Sigmoid colon (tissue), 4 donors: Measurements from ENCODE around the gene ZSCAN30.

Experiments used
- POLR2A ChIP-seq, 2 donors: fragments of 450-650 bp; IDR thresholded peaks; one replicate each; pipeline ENCODE4 v1.6.1; 2016; ENCODE audit warnings: antibody characterized with exemption in 2 of 2, mild to moderate bottlenecking in 2 of 2, moderate library complexity in 2 of 2
- POLR2AphosphoS5 ChIP-seq, 4 donors: sonication (generic); formaldehyde crosslinking; IDR thresholded peaks; one replicate each; pipeline ENCODE4 v1.6.1; 2017; ENCODE audit warnings: antibody characterized with exemption in 4 of 4
- TF ChIP-seq, protein P1 (sequence below), 4 experiments: fragments of 450-650 bp in 3 of 4; fragments of 200-600 bp in 1 of 4; IDR thresholded peaks; one replicate each; pipeline ENCODE4 v1.5.1; 2016 to 2019; ENCODE audit warnings: antibody characterized with exemption in 4 of 4, mild to moderate bottlenecking in 3 of 4, moderate library complexity in 2 of 4

DNA sequence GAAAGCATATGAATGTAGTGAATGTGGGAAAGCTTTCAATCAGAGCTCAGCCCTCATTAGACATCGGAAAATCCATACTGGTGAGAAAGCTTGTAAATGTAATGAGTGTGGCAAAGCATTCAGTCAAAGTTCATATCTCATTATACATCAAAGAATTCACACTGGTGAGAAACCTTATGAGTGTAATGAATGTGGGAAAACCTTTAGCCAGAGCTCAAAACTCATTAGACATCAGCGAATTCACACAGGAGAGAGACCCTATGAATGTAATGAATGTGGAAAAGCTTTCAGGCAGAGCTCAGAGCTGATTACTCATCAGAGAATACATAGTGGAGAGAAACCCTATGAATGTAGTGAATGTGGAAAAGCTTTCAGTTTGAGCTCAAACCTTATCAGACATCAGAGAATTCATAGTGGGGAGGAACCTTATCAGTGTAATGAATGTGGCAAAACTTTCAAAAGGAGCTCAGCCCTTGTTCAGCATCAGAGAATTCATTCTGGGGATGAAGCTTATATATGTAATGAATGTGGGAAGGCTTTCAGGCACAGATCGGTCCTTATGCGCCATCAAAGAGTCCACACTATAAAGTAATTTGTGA is 44.2 kb downstream of the ZSCAN30 start:
- TF ChIP-seq POLR2AphosphoS5 (IDR thresholded peaks at IDR 0.05) (no peak), POLR2A (IDR thresholded peaks at IDR 0.05) (no peak)
- TF ChIP-seq, protein P1, sequence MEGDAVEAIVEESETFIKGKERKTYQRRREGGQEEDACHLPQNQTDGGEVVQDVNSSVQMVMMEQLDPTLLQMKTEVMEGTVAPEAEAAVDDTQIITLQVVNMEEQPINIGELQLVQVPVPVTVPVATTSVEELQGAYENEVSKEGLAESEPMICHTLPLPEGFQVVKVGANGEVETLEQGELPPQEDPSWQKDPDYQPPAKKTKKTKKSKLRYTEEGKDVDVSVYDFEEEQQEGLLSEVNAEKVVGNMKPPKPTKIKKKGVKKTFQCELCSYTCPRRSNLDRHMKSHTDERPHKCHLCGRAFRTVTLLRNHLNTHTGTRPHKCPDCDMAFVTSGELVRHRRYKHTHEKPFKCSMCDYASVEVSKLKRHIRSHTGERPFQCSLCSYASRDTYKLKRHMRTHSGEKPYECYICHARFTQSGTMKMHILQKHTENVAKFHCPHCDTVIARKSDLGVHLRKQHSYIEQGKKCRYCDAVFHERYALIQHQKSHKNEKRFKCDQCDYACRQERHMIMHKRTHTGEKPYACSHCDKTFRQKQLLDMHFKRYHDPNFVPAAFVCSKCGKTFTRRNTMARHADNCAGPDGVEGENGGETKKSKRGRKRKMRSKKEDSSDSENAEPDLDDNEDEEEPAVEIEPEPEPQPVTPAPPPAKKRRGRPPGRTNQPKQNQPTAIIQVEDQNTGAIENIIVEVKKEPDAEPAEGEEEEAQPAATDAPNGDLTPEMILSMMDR (IDR thresholded peaks at IDR 0.05) = no peak
